GM18520 (cell line): ENCODE measurements around the gene TNFSF10.
"Not testable (repeated sequence)": the region's sequence is repeated elsewhere in the genome, so short reads cannot be mapped to it uniquely, and the experiment has no call there.

Source experiments
- ATAC-seq: cut with Tn5 transposase; IDR thresholded peaks from one replicate; pipeline ENCODE4 v1.9.1; 2021; ENCODE audit not compliant: unreplicated experiment

Gene TNFSF10

GRCh38 chr3:172544404-172544803 is 21.2 kb upstream of the TNFSF10 start:
- ATAC-seq: no peak

GRCh38 chr3:172543884-172544283 is 20.7 kb upstream of the TNFSF10 start:
- ATAC-seq: no peak

GRCh38 chr3:172543419-172543818 is 20.2 kb upstream of the TNFSF10 start:
- no peak for ATAC-seq

GRCh38 chr3:172542999-172543398 is 19.8 kb upstream of the TNFSF10 start:
- ATAC-seq: no peak

- ATAC-seq: no peak
Observed at GRCh38 chr3:172541945-172542488, 18.8 kb upstream of the TNFSF10 start.

GRCh38 chr3:172540049-172540448 is 16.8 kb upstream of the TNFSF10 start:
- ATAC-seq: no peak

GRCh38 chr3:172539273-172539672 is 16.0 kb upstream of the TNFSF10 start:
- no peak for ATAC-seq

GRCh38 chr3:172538368-172539151 is 15.3 kb upstream of the TNFSF10 start:
- no peak for ATAC-seq

- ATAC-seq: no peak
Observed at GRCh38 chr3:172537507-172538158, 14.4 kb upstream of the TNFSF10 start.

GRCh38 chr3:172536993-172537419 is 13.8 kb upstream of the TNFSF10 start:
- ATAC-seq: no peak

GRCh38 chr3:172536505-172536904 is 13.3 kb upstream of the TNFSF10 start:
- ATAC-seq: no peak

- no peak for ATAC-seq
Observed at GRCh38 chr3:172530566-172530965, 7.3 kb upstream of the TNFSF10 start.

GRCh38 chr3:172530101-172530561 is 6.9 kb upstream of the TNFSF10 start:
- ATAC-seq: no peak

GRCh38 chr3:172528677-172529076 is 5.4 kb upstream of the TNFSF10 start:
- no peak for ATAC-seq

- ATAC-seq: no peak
Observed at GRCh38 chr3:172527306-172527705, 4.1 kb upstream of the TNFSF10 start.

GRCh38 chr3:172525116-172525613 is 1.9 kb upstream of the TNFSF10 start:
- no peak for ATAC-seq

GRCh38 chr3:172524611-172525010 is 1.4 kb upstream of the TNFSF10 start:
- ATAC-seq: no peak

GRCh38 chr3:172521837-172522726 is 1.1 kb downstream of the TNFSF10 start:
- not testable (repeated sequence) for ATAC-seq

- ATAC-seq: peak; percentile 68
Observed at GRCh38 chr3:172520301-172520831, 2.9 kb downstream of the TNFSF10 start.

GRCh38 chr3:172519740-172520139 is 3.5 kb downstream of the TNFSF10 start:
- no peak for ATAC-seq
